ENCODE measurements around the gene SEMA6A.
A peak's percentile ranks its signal among the peaks of the same experiment; 100 is the strongest.

SEMA6A gene

DNA sequence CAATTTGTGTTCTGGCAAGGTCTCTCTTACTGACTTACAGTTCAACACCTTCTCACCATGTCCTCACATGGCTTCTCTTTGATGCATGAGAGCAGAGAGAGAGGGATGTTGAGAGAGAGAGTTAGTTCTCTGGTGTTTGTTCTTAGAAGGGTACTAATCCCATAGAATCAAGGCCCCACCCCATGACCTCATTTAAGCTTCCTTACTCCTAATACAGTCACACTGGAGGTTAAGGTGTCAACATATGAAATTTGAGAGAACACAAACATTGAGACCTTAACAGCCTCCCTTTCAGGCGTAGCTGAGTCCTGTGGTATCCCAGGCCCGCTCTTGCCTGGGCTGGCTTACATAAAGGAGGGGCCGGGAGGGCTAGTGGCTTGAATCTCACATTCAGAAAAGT, 10.6 kb upstream of the SEMA6A start:
- TF ChIP-seq, protein P1, sequence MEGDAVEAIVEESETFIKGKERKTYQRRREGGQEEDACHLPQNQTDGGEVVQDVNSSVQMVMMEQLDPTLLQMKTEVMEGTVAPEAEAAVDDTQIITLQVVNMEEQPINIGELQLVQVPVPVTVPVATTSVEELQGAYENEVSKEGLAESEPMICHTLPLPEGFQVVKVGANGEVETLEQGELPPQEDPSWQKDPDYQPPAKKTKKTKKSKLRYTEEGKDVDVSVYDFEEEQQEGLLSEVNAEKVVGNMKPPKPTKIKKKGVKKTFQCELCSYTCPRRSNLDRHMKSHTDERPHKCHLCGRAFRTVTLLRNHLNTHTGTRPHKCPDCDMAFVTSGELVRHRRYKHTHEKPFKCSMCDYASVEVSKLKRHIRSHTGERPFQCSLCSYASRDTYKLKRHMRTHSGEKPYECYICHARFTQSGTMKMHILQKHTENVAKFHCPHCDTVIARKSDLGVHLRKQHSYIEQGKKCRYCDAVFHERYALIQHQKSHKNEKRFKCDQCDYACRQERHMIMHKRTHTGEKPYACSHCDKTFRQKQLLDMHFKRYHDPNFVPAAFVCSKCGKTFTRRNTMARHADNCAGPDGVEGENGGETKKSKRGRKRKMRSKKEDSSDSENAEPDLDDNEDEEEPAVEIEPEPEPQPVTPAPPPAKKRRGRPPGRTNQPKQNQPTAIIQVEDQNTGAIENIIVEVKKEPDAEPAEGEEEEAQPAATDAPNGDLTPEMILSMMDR (IDR thresholded peaks at IDR 0.05; ENCODE audit: low read length, missing control alignments), result no peak
- DNase-seq (ENCODE audit: low read depth), result no peak
- H3K4me3 ChIP-seq (replicated peaks; ENCODE audit: low read depth, low read length), result no peak overlapping the region

DNA sequence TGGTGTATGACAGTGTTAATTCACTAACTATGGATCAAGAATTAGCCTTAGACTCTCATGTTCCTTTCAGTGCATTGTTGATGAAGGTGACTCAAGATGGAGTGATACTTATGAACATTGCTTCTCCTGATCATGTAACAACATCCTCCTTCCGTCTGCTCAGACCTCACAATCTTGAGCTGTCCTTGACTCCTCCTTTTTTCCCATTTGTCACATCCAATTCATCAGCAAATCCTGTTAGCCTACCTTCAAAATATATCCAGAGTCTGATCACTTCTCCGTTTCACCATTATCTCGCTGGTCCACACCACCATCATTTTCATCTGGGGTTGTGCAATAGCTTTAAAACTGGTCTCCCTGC, 9.2 kb upstream of the SEMA6A start:
- TF ChIP-seq, protein P1 (IDR thresholded peaks at IDR 0.05; ENCODE audit: low read length, missing control alignments), result no peak
- no peak overlapping the region for H3K4me3 ChIP-seq (replicated peaks; ENCODE audit: low read depth, low read length)
- no peak for DNase-seq (ENCODE audit: low read depth)

DNA sequence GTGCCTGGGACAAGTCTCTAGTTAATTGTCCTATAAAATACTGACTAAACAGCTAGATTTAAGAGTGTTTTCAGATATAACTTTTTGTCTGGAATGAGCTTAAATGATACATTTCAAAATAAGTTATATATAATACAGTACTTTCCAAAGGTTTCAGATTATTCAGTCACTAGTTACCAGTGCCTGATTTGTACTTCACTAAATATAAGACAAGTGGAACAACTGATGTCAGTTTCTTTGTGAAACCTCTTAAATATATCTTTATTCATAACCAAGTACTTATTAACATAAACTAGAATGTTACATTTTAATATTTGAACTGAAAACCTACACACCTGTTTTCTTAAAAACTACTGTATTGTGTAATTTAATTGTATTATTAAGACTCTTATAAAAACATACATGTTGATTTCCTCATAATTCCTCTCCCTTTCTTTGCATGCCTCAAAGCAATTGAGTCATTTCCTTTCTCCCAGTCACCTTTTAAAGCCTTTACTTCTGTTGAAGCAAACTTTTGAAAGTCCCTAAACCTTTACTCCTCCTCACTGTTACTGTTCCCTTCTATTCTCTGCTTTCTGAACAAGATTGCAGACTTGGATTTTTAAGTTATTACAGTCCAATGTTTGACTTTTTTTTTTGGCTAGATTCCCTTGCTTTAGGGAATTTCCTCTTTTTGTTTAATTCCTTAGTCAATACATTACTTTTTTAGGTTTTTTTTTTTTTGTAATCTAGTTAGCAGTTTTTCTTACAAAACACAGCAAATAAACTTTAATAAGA, 8.7 kb upstream of the SEMA6A start:
- no peak overlapping the region for H3K4me3 ChIP-seq (replicated peaks; ENCODE audit: low read depth, low read length)
- TF ChIP-seq, protein P1 (IDR thresholded peaks at IDR 0.05; ENCODE audit: low read length, missing control alignments), result no peak
- peak; percentile 69 for DNase-seq (ENCODE audit: low read depth)

DNA sequence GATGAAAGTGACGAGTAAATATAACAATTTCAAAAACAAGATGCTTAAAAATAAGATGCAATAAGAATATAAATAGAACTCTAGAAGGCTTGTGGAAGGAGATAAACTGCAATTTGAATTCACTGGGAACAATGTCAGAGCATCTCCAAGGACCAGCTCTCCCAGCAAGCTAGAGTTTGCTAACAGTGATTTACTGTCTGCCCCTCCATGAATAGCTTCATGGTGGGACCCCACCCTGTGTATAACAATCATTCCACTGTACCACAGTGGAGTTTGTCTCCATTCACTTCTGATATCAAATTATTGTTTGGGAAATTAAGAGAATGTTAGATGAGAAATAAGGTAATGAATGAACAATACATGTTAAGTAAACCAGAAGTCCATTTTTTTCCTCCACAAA, 7.3 kb upstream of the SEMA6A start:
- no peak for DNase-seq (ENCODE audit: low read depth)
- H3K4me3 ChIP-seq (replicated peaks; ENCODE audit: low read depth, low read length), result no peak overlapping the region
- TF ChIP-seq, protein P1 (IDR thresholded peaks at IDR 0.05; ENCODE audit: low read length, missing control alignments), result no peak

DNA sequence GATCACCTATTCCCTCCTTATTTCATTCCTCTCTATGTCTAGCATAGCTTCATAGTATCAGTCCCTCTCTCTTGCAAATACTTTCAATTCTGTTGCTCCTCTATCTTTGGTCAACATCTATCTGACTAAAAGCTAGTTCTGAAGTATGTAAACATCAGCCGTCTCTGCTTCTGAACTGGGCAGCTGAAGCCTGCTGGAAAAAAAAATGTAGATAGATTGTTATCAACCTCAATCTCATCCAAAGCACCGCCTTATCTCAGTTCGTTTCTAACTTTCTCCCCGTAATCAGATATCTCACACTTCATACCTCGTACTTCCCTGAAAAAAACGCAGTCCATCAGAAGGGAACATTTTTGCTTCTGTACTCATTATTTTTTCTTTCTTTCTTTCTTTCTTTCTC, 4.5 kb upstream of the SEMA6A start:
- no peak for DNase-seq (ENCODE audit: low read depth)
- no peak overlapping the region for H3K4me3 ChIP-seq (replicated peaks; ENCODE audit: low read depth, low read length)
- TF ChIP-seq, protein P1 (IDR thresholded peaks at IDR 0.05; ENCODE audit: low read length, missing control alignments), result no peak

DNA sequence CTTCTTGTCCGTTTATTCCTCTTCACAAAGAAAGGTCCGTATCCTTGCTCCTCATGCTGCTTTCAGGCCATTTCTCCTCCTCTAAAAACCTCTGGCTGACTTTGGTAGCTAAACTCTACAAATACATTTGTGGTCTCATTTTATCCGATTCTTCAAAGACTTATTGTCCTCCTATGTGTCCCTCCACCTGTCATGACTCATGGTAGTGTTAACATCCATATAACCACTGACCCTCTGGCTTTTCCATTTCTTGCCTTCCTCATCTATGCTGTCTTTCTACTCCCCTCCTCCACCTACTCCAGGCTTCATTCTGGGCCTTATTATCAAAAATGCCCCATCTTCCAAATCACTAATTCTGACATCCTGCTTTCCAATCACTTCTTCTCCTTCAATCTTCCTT, 4.1 kb upstream of the SEMA6A start:
- DNase-seq (ENCODE audit: low read depth), result no peak
- H3K4me3 ChIP-seq (replicated peaks; ENCODE audit: low read depth, low read length), result no peak overlapping the region
- TF ChIP-seq, protein P1 (IDR thresholded peaks at IDR 0.05; ENCODE audit: low read length, missing control alignments), result no peak
